Measurements from ENCODE around the gene ADAMTS10.

DNA sequence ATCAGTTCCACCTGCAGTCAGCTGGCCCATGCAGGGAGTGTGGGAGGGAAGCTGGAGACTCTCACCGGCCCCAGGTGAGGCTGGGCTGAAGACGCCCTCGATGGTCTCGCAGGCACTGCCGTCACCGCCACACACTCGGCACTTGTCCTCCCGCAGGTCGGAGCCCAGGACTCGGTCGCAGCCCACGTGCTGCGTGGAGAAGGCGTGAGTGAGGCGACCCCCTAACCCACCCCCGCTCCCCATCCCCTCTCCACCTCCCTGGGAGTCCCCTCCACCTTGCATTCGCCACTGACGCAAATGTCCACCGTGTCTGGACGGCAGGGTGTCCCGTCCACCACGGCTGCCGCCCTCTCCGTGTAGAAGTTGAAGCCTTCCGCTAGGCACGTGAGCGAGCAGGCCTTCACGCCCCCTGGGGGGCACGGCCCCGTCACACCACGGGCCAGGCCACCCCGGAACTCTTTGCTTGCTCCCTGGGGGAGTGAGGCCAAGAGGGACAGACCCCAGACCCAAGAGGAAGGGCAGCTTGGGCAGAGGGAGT is 21.3 kb downstream of the ADAMTS10 start:
- TF ChIP-seq POLR2A (IDR thresholded peaks at IDR 0.05; ENCODE audit: low read length) (no peak), GATA1 (IDR thresholded peaks at IDR 0.05; ENCODE audit: low read depth, low read length) (no peak)

Data from erythroblast (primary cell).